Stimulated activated CD4-positive, alpha-beta T cell treated with anti-CD3 and anti-CD28 coated beads, Interleukin-12 subunit alpha, Interleukin-12 subunit beta, amount 100 ng/mL, for 24 hours (primary cell): ENCODE results near the gene TMEM9.
A peak's percentile ranks its signal among the peaks of the same experiment; 100 is the strongest.

ENCODE experiments used
- DNase-seq, 2 experiments: peaks; one replicate each; pipeline ENCODE4 v3.0.0-alpha.2; 2020; ENCODE audit warnings: low read depth in 2 of 2

Gene TMEM9

GRCh38 chr1:201109651-201110050, 44.6 kb downstream of the TMEM9 start:
- no peak for DNase-seq

GRCh38 chr1:201108614-201109013, 45.7 kb downstream of the TMEM9 start:
- no peak for DNase-seq

DNA sequence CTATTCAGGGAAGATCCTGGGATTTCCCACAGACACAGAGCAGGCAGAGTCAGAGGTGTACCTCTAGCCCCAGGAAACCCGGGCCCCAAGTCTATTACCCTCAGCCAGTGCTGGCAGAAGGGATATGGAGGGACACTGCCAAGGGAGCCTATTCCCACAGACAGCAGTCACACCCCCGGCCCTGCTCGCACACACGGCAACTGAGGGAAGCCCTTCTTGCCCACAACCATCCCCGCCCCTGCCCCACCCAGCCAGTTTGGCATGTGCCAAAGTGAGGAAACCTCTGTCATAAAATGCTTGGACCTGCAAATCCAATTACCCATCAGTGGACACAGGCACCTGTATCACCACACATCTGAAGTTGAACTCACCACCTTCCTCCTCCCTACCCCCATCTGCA, 48.6 kb downstream of the TMEM9 start:
- DNase-seq: no peak

- no peak for DNase-seq
These were observed 50.1 kb downstream of the TMEM9 start for GRCh38 chr1:201104141-201104540.

DNA sequence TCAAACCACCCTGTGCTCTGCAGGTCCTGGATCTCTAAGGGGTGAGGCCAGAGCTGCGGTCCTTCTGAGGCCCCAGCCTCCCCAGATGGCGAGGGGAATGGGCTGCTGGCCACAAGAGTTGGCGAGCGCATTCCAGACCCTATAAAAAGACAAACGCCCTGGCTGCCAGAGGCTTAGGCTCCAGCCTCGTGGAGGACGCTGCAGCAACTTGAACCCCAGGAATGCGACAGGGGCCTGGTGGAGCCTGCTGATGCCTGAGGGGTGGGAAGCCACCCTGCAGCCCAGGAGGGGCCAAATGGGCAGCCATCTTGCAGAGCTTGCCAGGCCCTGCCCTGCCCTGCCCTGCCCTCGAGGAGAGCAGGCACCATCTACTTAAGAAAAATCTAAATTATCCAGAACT, 50.6 kb downstream of the TMEM9 start:
- DNase-seq: no peak

DNA sequence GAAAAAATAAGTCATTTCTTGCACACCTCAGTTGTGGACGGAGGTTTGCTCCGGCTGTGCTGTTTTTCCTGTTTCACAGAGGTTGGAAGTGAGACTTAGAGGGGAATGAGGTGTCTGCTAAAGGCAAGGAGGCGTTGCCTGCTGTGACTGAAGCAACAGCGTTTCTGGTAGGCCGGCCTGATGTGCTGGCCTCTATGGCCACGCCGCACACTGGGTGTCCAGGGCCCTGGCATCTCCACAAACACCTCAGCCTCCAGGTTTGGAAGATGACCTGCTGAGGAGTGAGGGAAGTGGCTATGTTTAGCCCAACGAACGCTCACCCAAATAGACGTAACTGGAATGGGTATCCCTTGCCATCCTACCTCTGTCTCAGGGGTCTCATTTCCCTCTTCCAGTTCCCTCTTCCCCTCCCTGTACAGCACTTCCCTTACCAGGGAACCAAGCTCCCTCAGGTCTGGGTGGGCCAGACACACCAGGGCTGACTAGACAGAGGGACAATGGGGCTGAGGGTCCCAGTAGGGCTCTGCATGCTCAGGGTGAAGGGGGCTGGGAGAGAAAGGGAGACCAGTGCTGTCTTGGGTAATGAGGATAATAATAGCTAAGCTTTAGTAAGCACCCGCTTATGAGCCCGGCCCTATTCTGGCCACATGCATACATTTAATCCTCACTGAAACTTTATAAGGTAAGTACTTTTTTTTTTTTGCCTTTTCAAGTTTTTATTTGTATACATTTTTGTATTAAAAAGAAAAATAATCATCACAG, 53.9 kb downstream of the TMEM9 start:
- DNase-seq: no peak

- DNase-seq: no peak
These were observed 55.1 kb downstream of the TMEM9 start for GRCh38 chr1:201098992-201099677.

- no peak for DNase-seq
These were observed 57.1 kb downstream of the TMEM9 start for GRCh38 chr1:201096977-201097856.

- no peak for DNase-seq
These were observed 58.2 kb downstream of the TMEM9 start for GRCh38 chr1:201096041-201096461.

- DNase-seq: no peak
These were observed 58.7 kb downstream of the TMEM9 start for GRCh38 chr1:201095581-201095980.

DNA sequence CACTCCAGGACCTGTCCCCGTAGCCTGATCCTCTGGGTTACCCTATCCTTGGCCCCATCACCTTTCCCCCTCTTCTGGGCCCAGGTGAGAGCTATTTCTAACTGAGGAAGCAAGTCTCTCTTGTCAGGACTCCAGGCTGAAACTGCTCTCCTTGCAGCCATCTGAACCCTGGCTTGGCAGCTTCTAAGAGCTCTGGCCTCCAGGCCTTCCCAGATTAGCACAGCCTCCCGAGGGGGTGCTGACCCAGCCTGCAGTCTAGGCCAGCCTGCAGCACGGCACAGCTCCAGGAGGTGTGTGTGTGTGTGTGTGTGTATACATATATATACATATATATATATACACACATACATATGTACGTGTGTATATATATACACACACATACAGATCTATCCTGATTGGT, 59.4 kb downstream of the TMEM9 start:
- no peak for DNase-seq

DNA sequence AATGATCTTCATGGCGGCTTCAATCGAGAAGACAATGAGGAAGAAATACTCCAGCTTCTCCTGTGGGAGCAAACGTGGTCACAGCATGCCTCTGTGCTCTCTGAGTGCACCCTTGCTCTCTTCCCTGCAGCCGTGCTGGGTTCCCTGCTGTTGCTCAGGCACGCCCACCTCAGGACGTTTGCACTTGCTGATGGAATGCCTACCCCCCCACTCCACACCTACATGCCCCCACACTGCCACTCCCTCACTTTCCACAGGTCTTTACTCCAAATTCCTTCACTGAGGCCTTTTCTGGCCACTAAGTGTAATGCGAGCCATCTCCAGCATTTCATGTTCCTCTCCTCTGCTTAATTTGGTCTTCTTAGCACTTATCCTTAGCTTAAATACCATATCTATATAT, 60.3 kb downstream of the TMEM9 start:
- DNase-seq: no peak

- no peak for DNase-seq
These were observed 60.7 kb downstream of the TMEM9 start for GRCh38 chr1:201093561-201093960.

DNA sequence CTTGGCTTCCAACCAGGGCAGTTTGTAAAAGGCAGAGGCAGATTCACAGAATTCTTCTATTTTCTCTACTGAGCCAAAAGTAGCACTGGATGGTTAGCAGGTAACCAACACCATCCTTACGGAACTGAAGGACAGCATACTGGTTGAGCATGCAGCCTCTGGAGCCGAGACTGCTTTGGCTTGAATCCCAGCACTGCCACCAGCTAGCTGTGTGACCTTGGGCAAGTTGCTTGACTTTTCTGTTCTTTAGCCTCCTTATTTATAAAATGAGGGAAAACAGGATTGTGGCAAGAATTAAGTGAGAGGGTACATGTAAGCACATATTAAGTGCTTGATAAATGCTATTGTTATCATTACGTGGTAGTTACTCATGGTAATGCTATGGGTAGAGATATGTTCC, 61.5 kb downstream of the TMEM9 start:
- DNase-seq: no peak

GRCh38 chr1:201091256-201091655, 63.0 kb downstream of the TMEM9 start:
- no peak for DNase-seq

DNA sequence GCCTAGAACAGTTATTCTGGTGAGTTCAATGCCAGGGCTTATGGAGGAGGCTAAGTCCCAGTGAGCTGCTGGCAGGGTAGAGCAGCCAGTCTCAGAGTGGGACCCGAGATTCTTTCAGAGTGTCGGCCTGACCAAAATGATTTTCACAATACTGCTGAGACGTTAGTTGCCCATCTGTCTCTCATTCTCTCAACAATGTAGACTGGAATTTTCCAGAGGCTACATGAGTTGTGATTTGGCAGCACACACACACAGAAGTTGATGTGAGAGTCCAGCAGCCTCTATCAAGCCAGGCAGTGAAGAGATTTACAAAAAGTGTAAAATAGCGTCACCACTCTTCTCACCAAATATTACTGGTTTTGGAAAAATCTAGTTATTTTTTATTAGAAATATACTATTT, 63.7 kb downstream of the TMEM9 start:
- no peak for DNase-seq

GRCh38 chr1:201089596-201089995, 64.7 kb downstream of the TMEM9 start:
- no peak for DNase-seq

DNA sequence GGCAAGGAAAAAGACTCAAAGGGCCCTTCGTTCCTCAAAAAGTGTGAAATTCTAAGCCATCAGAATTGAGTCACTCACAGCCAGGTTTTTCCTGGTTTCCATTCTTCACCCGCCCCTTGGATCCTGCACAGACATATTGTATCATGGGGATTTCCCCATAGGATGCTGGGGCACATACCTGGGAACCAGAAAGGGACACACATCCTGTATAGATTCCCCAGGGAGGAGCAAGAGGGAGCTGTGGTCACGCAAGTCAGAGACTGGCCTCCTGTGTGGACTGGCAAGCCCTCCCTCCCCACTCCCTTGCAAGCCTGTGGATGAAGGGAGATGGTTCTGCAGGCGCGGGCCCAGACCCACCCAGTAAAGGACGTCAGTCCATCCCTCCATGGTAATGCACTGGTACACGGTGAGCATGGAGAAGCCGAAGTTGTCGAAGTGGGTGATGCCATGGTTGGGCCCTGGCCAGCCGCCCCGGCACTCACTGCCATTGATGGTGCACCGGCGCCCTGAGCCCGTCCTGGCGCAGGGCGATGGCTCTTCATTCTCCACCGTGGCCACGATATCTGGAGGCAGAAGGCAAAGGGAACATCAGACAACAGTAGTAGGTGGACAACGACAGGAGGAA, 65.3 kb downstream of the TMEM9 start:
- DNase-seq: no peak

GRCh38 chr1:201088395-201088794, 65.9 kb downstream of the TMEM9 start:
- no peak for DNase-seq

DNA sequence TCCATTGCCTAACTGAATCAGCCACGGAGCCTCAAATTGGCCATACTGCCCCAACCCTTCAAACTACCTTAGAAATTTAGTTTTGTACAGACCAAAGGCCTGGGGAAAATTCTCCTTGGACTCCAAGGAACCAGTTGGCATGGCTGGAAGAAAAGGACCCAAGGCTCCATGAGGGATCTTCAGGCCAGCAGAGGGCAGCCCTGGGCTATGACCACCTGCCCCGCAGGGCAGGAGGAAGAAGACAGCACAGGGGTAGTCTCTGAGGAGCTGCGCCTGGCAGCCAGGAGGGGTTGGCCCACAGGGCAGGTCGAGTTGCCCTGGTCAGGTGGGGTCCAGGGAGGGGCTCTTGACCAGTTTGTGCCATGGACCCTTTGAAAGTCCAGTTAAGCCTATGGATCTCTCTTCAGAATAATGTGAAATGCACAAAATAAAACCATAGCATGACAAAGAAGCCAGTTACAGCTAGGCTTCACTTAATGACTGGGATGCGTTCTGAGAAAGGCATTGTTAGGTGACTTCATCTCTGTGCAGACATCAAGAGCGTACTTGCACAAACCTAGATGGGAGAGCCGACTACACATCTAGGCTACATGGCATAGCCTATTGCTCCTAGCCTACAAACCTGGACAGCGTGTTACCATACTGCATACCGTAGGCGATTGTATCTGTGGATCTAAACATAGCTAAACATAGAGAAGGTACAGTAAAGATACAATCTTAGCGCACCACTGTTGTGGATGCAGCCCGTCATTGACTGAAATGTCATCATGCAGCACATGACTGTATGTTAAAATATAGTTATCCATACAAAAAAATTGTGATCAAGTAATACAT, 68.2 kb downstream of the TMEM9 start:
- peak in 1 of 2 experiments; percentile 36 for DNase-seq
